MM.1S (cell line): ENCODE data around the gene ADGRD2.

Source experiments
- EZH2 ChIP-seq: fragments of 300-600 bp; sonication (generic); optimal IDR thresholded peaks from 2 replicates; pipeline ENCODE3; 2017; ENCODE audit warnings: low read depth, mild to moderate bottlenecking, antibody characterized with exemption, low read length, mixed read lengths
- EZH2phosphoT487 ChIP-seq: fragments of 300-600 bp; sonication (generic); IDR thresholded peaks from 2 replicates; pipeline ENCODE4 v1.6.1; 2018; ENCODE audit warnings: antibody characterized with exemption, low read length
- TF ChIP-seq, protein P1 (sequence below): fragments of 300-600 bp; sonication (generic); IDR thresholded peaks from 2 replicates; pipeline ENCODE4 v1.5.1; 2016; ENCODE audit warnings: antibody characterized with exemption, low read length, mixed read lengths

DNA sequence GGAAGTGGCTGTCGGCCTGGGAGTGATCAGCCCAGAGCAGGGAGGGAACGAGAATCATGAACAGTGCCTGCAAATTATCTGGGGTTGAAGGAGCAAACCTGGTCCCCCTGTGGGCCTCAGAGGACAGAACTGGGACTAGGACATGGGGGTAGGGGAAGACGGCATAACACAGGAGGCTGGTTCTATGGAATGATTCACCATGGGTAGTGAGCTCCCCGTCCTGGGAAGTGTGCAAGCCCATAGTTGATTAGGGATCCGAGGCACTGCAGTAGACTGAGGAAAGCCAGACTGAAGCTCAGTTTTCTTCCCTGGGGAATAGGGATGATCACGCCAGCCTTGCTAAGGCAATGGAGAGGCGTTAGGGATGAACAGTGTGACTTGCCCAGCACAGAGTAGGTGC, 5.6 kb downstream of the ADGRD2 start:
- TF ChIP-seq EZH2 (no peak), EZH2phosphoT487 (no peak)
- TF ChIP-seq, protein P1, sequence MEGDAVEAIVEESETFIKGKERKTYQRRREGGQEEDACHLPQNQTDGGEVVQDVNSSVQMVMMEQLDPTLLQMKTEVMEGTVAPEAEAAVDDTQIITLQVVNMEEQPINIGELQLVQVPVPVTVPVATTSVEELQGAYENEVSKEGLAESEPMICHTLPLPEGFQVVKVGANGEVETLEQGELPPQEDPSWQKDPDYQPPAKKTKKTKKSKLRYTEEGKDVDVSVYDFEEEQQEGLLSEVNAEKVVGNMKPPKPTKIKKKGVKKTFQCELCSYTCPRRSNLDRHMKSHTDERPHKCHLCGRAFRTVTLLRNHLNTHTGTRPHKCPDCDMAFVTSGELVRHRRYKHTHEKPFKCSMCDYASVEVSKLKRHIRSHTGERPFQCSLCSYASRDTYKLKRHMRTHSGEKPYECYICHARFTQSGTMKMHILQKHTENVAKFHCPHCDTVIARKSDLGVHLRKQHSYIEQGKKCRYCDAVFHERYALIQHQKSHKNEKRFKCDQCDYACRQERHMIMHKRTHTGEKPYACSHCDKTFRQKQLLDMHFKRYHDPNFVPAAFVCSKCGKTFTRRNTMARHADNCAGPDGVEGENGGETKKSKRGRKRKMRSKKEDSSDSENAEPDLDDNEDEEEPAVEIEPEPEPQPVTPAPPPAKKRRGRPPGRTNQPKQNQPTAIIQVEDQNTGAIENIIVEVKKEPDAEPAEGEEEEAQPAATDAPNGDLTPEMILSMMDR = no peak
